Heart right ventricle (tissue), 16 donors: ENCODE measurements around the gene RAF1. TPM values are rescaled to one million over a fixed set of nuclear protein-coding genes. Genes with fewer than 3 reads are reported as not detected.

Experiments
- ATAC-seq, 8 donors: fragments of 200-7000 bp; cut with Tn5 transposase; one replicate each; pipeline ENCODE4 v1.9.1; 2020; ENCODE audit warnings: mild to moderate bottlenecking in 8 of 8, moderate library complexity in 8 of 8, moderate number of reproducible peaks in 1 of 8
- DNase-seq, 2 donors: peaks; one replicate each; pipeline ENCODE4 v3.0.0-alpha.2; 2020
- H3K27ac ChIP-seq, 10 donors: fragments of 200-600 bp; sonication (generic) in 2 of 10; one replicate each; pipeline versions ENCODE4 v1.5.0 to v1.8.0; 2020 to 2022; ENCODE audit warnings: mild to moderate bottlenecking in 3 of 10
- H3K27me3 ChIP-seq, 7 donors: fragments of 200-600 bp; one replicate each; pipeline ENCODE4 v1.8.0; 2021 to 2022; ENCODE audit warnings: mild to moderate bottlenecking in 2 of 7
- H3K36me3 ChIP-seq, 9 donors: fragments of 200-600 bp; sonication (generic) in 1 of 9; one replicate each; pipeline versions ENCODE4 v1.5.0 to v1.8.0; 2020 to 2022; ENCODE audit warnings: mild to moderate bottlenecking in 2 of 9
- H3K4me1 ChIP-seq, 9 donors: fragments of 200-600 bp; sonication (generic) in 1 of 9; one replicate each; pipeline versions ENCODE4 v1.5.0 to v1.8.0; 2020 to 2022; ENCODE audit warnings: mild to moderate bottlenecking in 4 of 9
- H3K4me3 ChIP-seq, 10 donors: fragments of 200-600 bp; sonication (generic) in 2 of 10; one replicate each; pipeline versions ENCODE4 v1.5.0 to v1.8.0; 2020 to 2022; ENCODE audit warnings: mild to moderate bottlenecking in 7 of 10, moderate library complexity in 2 of 10
- H3K9me3 ChIP-seq, 11 donors: fragments of 200-600 bp in 10 of 11; sonication (generic) in 2 of 11; one replicate each; pipeline versions ENCODE4 v1.5.0 to v1.8.0; 2013 to 2022; ENCODE audit warnings: mild to moderate bottlenecking in 2 of 11, control low read depth in 1 of 11, moderate library complexity in 1 of 11
- CTCF ChIP-seq, 9 donors: fragments of 200-600 bp; sonication (generic) in 2 of 9; IDR thresholded peaks; one replicate each; pipeline versions ENCODE4 v1.5.0 to v1.8.0; 2021 to 2022; ENCODE audit warnings: antibody characterized with exemption in 9 of 9, mild to moderate bottlenecking in 5 of 9, moderate library complexity in 1 of 9
- WGBS, 2 donors: extraction: QIAGEN DNeasy Blood & Tissue Kit; methylation state at CpG; one replicate each; pipeline ENCODE4 v1.1.7; 2013; ENCODE audit warnings: inconsistent platforms in 1 of 2; 5-methylcytosine and 5-hydroxymethylcytosine counted together
- intact Hi-C, 10 donors: fragments of 100-400 bp; cut with DNase I; formaldehyde crosslinking; loops; one replicate each; pipeline versions ENCODE4 v1.11.1 to v1.14.2; 2022
- polyA plus RNA-seq, 2 donors: library from polyadenylated mRNA; stranded (reverse); fragments of 200-250 nt; gene quantifications; one replicate each; pipeline ENCODE4 v1.2.3, GENCODE V29; 2013
- total RNA-seq, 10 donors: library from RNA; stranded (reverse); fragmentation: NEBNext Ultra II Directional in 3 of 10; extraction: Animal tissue kit (Norgen Biotek cat#: 25700) in 3 of 10; gene quantifications; one replicate each; pipeline versions ENCODE4 v1.2.1 to v1.2.4, GENCODE V29; 2021 to 2023
- donor health status: Arrhythmogenic right ventricular cardiomyopathy.
- donor health status: ischemic (EF 13 %, LVEDD 7.1; RV severe dilation, severe dysfunction).
- donor health status: healthy with polysubstance abuse.
- donor health status: DM: no; HTN: yes; CAD: no.
- donor health status: DM: no; HTN: no; CAD: no.
- donor health status: ischemic (EF 25% LVEDD 6.9; RV normal size, moderate dysfunction).
- donor health status: ischemic (EF 25% LVEDD 5.7; RV mildly dilated, moderate dysfunction).
- donor health status: healthy.
- donor health status: DM: yes; HTN: yes; CAD: no.
- donor health status: Ischemic cardiomyopathy.
- donor health status: ischemic (EF 35%, LVEDD 5.7; RV mildly dilated, moderate dysfunction).
- donor health status: nonischemic (EF 11% LVEDD 7.7; RV severe dilation, severe dysfunction).
- donor health status: DM: yes; HTN: yes; CAD: no.
- donor health status: PGD.
- donor health status: ischemic (EF 29% LVEDD 5.4; RV normal size, mild dysfunction).
- donor health status: nonischemic (EF 23%, LVEDD 6.1; RV moderate dilation, normal function).

The RAF1 gene
- total and polyA plus RNA-seq, 12 donors, result 65.4 to 193 (median 123) TPM

- intact Hi-C loops, result loop anchor here in 2 of 10 donors (10.0 kb wide), 2 partner anchors 146 to 156 kb away; no protein-coding TSS in a partner anchor
- peak in 3 of 8 donors; percentile 55 to 68 (median 57) for ATAC-seq
- DNase-seq, result no peak
- H3K4me3 ChIP-seq, result no peak overlapping the region
- H3K27me3 ChIP-seq, result no peaks in the 10 kb centered on the region
- WGBS, 2 donors, result 43 to 63% methylated on average over 3 of the region's 3 CpGs
- peaks cover 0 to 71% (median 35%) of the 10 kb centered on the region in 9 donors for H3K36me3 ChIP-seq
- TF ChIP-seq CTCF (IDR thresholded peaks at IDR 0.05), result no peak
- no peak overlapping the region for H3K27ac ChIP-seq
- peaks cover 0 to 24% (median 13%) of the 10 kb centered on the region in 9 donors for H3K4me1 ChIP-seq
- H3K9me3 ChIP-seq, result peaks cover 0 to 24% (median 8%) of the 10 kb centered on the region in 11 donors
Measured at GRCh38 chr3:12568747-12569146, 95.2 kb downstream of the RAF1 start.

- ATAC-seq (no peak), DNase-seq (no peak)
- peaks cover 0 to 34% (median 19%) of the 10 kb centered on the region in 9 donors for H3K4me1 ChIP-seq
- peaks cover 0 to 24% (median 8%) of the 10 kb centered on the region in 11 donors for H3K9me3 ChIP-seq
- intact Hi-C loops, result loop anchor here in 2 of 10 donors (10.0 kb wide), 2 partner anchors 148 to 158 kb away; no protein-coding TSS in a partner anchor
- H3K4me3 ChIP-seq, result no peak overlapping the region
- no peak overlapping the region for H3K27ac ChIP-seq
- H3K36me3 ChIP-seq, result peaks cover 0 to 53% (median 22%) of the 10 kb centered on the region in 9 donors
- H3K27me3 ChIP-seq, result no peaks in the 10 kb centered on the region
- no peak for TF ChIP-seq CTCF (IDR thresholded peaks at IDR 0.05)
Measured at GRCh38 chr3:12566976-12567375, 96.9 kb downstream of the RAF1 start.

GRCh38 chr3:12562451-12562850 lies 101.5 kb downstream of the RAF1 start:
- DNase-seq (no peak), ATAC-seq (no peak)
- intact Hi-C loops, result loop anchor here in 2 of 10 donors (5.0 to 10.0 kb wide), 3 partner anchors 100 to 162 kb away; partner anchors contain the start of gene RAF1 (in 1 of the 2)
- TF ChIP-seq CTCF (IDR thresholded peaks at IDR 0.05), result no peak
- WGBS, 2 donors, result 51 to 56% methylated on average over 1 of the region's 1 CpG
- Histone ChIP-seq H3K4me1 (peaks cover 5 to 58% (median 55%) of the 10 kb centered on the region in 9 donors), H3K27me3 (no peaks in the 10 kb centered on the region), H3K36me3 (peaks cover 0 to 16% (median 0%) of the 10 kb centered on the region in 9 donors), H3K27ac (peak overlapping the region in 4 of 10 donors; percentile 30 to 72 (median 50)), H3K9me3 (peaks cover 0 to 24% (median 8%) of the 10 kb centered on the region in 11 donors), H3K4me3 (no peak overlapping the region)

GRCh38 chr3:12561397-12561796 lies 102.5 kb downstream of the RAF1 start:
- Histone ChIP-seq H3K27me3 (no peaks in the 10 kb centered on the region), H3K36me3 (peaks cover 0 to 10% (median 0%) of the 10 kb centered on the region in 9 donors), H3K4me3 (no peak overlapping the region), H3K27ac (peak overlapping the region in 8 of 10 donors; percentile 18 to 98 (median 66)), H3K9me3 (peaks cover 0 to 15% (median 6%) of the 10 kb centered on the region in 11 donors), H3K4me1 (peaks cover 5 to 59% (median 56%) of the 10 kb centered on the region in 9 donors)
- intact Hi-C loops, result loop anchor here in 2 of 10 donors (5.0 to 10.0 kb wide), 3 partner anchors 101 to 163 kb away; partner anchors contain the start of gene RAF1 (in 1 of the 2)
- TF ChIP-seq CTCF (IDR thresholded peaks at IDR 0.05), result no peak
- ATAC-seq (no peak), DNase-seq (no peak)
- WGBS, 2 donors, result 91 to 92% methylated on average over 2 of the region's 2 CpGs
